Fibroblast of skin of left quadriceps (primary cell): ENCODE results near the gene C1QTNF1.
"Not testable (repeated sequence)": the region's sequence is repeated elsewhere in the genome, so short reads cannot be mapped to it uniquely, and the experiment has no call there.

Experiments
- DNase-seq, 2 experiments: peaks; one replicate each; pipeline ENCODE4 v3.0.0-alpha.2; 2013; ENCODE audit warnings: low read depth in 2 of 2

The C1QTNF1 gene

GRCh38 chr17:79052131-79052530, 28.2 kb downstream of the C1QTNF1 start:
- DNase-seq = no peak

GRCh38 chr17:79053251-79053925, 29.4 kb downstream of the C1QTNF1 start:
- DNase-seq = no peak

GRCh38 chr17:79054200-79054960, 30.4 kb downstream of the C1QTNF1 start:
- no peak for DNase-seq

GRCh38 chr17:79055197-79055596, 31.2 kb downstream of the C1QTNF1 start:
- no peak for DNase-seq

GRCh38 chr17:79057737-79058385, 33.9 kb downstream of the C1QTNF1 start:
- DNase-seq = no peak

- no peak for DNase-seq
Observed at GRCh38 chr17:79062691-79063090, 38.7 kb downstream of the C1QTNF1 start.

GRCh38 chr17:79064026-79064425, 40.1 kb downstream of the C1QTNF1 start:
- DNase-seq = no peak

- DNase-seq = no peak
Observed at GRCh38 chr17:79065105-79065670, 41.2 kb downstream of the C1QTNF1 start.

- DNase-seq = no peak
Observed at GRCh38 chr17:79066963-79067362, 43.0 kb downstream of the C1QTNF1 start.

- DNase-seq = no peak
Observed at GRCh38 chr17:79070266-79070880, 46.4 kb downstream of the C1QTNF1 start.

GRCh38 chr17:79071161-79071740, 47.3 kb downstream of the C1QTNF1 start:
- DNase-seq = no peak

- no peak for DNase-seq
Observed at GRCh38 chr17:79072544-79072943, 48.6 kb downstream of the C1QTNF1 start.

- DNase-seq = no peak
Observed at GRCh38 chr17:79073016-79073705, 49.2 kb downstream of the C1QTNF1 start.

- no peak for DNase-seq
Observed at GRCh38 chr17:79073706-79074088, 49.7 kb downstream of the C1QTNF1 start.

GRCh38 chr17:79074121-79074648, 50.2 kb downstream of the C1QTNF1 start:
- not testable (repeated sequence) for DNase-seq

- DNase-seq = peak; percentile 65 to 73
Observed at GRCh38 chr17:79074649-79075445, 50.9 kb downstream of the C1QTNF1 start, which contains the start of gene ENGASE. ENGASE (plus strand) TSS chr17:79074824; CDS start chr17:79074945, 121 bp downstream.

GRCh38 chr17:79075446-79075750, 51.4 kb downstream of the C1QTNF1 start:
- no peak for DNase-seq

GRCh38 chr17:79075861-79076406, 52.0 kb downstream of the C1QTNF1 start:
- no peak for DNase-seq

- no peak for DNase-seq
Observed at GRCh38 chr17:79077587-79077986, 53.6 kb downstream of the C1QTNF1 start.
